22Rv1 (cell line): ENCODE data around the gene NBPF6.
"Not testable (repeated sequence)": the region's sequence is repeated elsewhere in the genome, so short reads cannot be mapped to it uniquely, and the experiment has no call there.

Experiments used
- H3K27ac ChIP-seq: fragments of 450-650 bp; 2 replicates; pipeline ENCODE4 v1.5.1; 2017
- CTCF ChIP-seq: fragments of 450-650 bp; IDR thresholded peaks from 2 replicates; pipeline ENCODE4 v1.5.1; 2017; ENCODE audit warnings: mild to moderate bottlenecking
- ZFX ChIP-seq: fragments of 450-650 bp; IDR thresholded peaks from 2 replicates; pipeline ENCODE4 v1.6.1; 2017; ENCODE audit warnings: antibody characterized with exemption, borderline replicate concordance

NBPF6 gene

GRCh38 chr1:108482708-108483107 lies 32.6 kb downstream of the NBPF6 start:
- no peak overlapping the region for H3K27ac ChIP-seq
- TF ChIP-seq CTCF, result no peak
- no peak for TF ChIP-seq ZFX

- not testable (repeated sequence) for H3K27ac ChIP-seq
Measured at GRCh38 chr1:108485990-108486389, 35.8 kb downstream of the NBPF6 start.

- not testable (repeated sequence) for H3K27ac ChIP-seq
Measured at GRCh38 chr1:108486707-108487106, 36.6 kb downstream of the NBPF6 start.

- not testable (repeated sequence) for H3K27ac ChIP-seq
Measured at GRCh38 chr1:108495008-108495407, 44.9 kb downstream of the NBPF6 start.

GRCh38 chr1:108496856-108497255 lies 46.7 kb downstream of the NBPF6 start:
- H3K27ac ChIP-seq, result not testable (repeated sequence)

- no peak overlapping the region for H3K27ac ChIP-seq
- no peak for TF ChIP-seq CTCF
- no peak for TF ChIP-seq ZFX
Measured at GRCh38 chr1:108502138-108502537, 52.0 kb downstream of the NBPF6 start.

- no peak overlapping the region for H3K27ac ChIP-seq
- no peak for TF ChIP-seq ZFX
- no peak for TF ChIP-seq CTCF
Measured at GRCh38 chr1:108502624-108503023, 52.5 kb downstream of the NBPF6 start.

GRCh38 chr1:108503062-108503733 lies 53.1 kb downstream of the NBPF6 start:
- no peak overlapping the region for H3K27ac ChIP-seq
- TF ChIP-seq CTCF, result no peak
- TF ChIP-seq ZFX, result no peak

GRCh38 chr1:108504447-108504846 lies 54.3 kb downstream of the NBPF6 start:
- H3K27ac ChIP-seq, result no peak overlapping the region
- TF ChIP-seq ZFX (no peak), CTCF (no peak)

GRCh38 chr1:108505763-108506070 lies 55.6 kb downstream of the NBPF6 start:
- TF ChIP-seq ZFX, result no peak
- no peak for TF ChIP-seq CTCF

More at GRCh38 chr1:108505763-108506070, 55.6 kb downstream of the NBPF6 start:
- no peak overlapping the region for H3K27ac ChIP-seq
